H9 (cell line): ENCODE data around the gene SPSB4. TPM values are rescaled to one million over a fixed set of nuclear protein-coding genes. Genes with fewer than 3 reads are reported as not detected.

Source experiments
- DNase-seq: peaks from one replicate; pipeline ENCODE4 v3.0.0-alpha.2; 2017
- H2AFZ ChIP-seq: one replicate; pipeline ENCODE4 v1.6.1; 2013; ENCODE audit warnings: mild to moderate bottlenecking, low read length, control low read depth, moderate library complexity
- H2AK5ac ChIP-seq: 2 replicates; pipeline ENCODE4 v1.6.1; 2013; ENCODE audit warnings: low read length, control low read depth, mixed read lengths; ENCODE audit not compliant: insufficient read length
- H2BK120ac ChIP-seq: one replicate; pipeline ENCODE4 v1.6.1; 2013; ENCODE audit warnings: low read depth, mild to moderate bottlenecking, low read length, control low read depth, inconsistent platforms; ENCODE audit not compliant: poor library complexity, severe bottlenecking
- H2BK12ac ChIP-seq: 2 replicates; pipeline ENCODE4 v1.6.1; 2013; ENCODE audit warnings: low read length, control low read depth, mixed read lengths, low read depth; ENCODE audit not compliant: insufficient read length
- H2BK15ac ChIP-seq: 2 replicates; pipeline ENCODE4 v1.6.1; 2013; ENCODE audit warnings: low read depth, low read length, control low read depth
- H2BK20ac ChIP-seq: one replicate; pipeline ENCODE4 v1.6.1; 2013; ENCODE audit warnings: low read depth, mild to moderate bottlenecking, low read length, control low read depth, inconsistent platforms; ENCODE audit not compliant: poor library complexity, severe bottlenecking
- H2BK5ac ChIP-seq: 2 replicates; pipeline ENCODE4 v1.6.1; 2013; ENCODE audit warnings: low read length, control low read depth, mixed read lengths; ENCODE audit not compliant: insufficient read length
- H3K14ac ChIP-seq: 2 replicates; pipeline ENCODE4 v1.6.1; 2013; ENCODE audit warnings: low read length, control low read depth; ENCODE audit not compliant: insufficient read depth
- H3K18ac ChIP-seq: 2 replicates; pipeline ENCODE4 v1.6.1; 2013; ENCODE audit warnings: low read depth, mild to moderate bottlenecking, mixed read lengths, low read length, control low read depth; ENCODE audit not compliant: insufficient read length
- H3K23ac ChIP-seq: 2 replicates; pipeline ENCODE4 v1.6.1; 2013; ENCODE audit warnings: low read length, control low read depth, mixed read lengths, low read depth; ENCODE audit not compliant: insufficient read length
- H3K23me2 ChIP-seq: 2 replicates; pipeline ENCODE4 v1.6.1; 2013; ENCODE audit warnings: low read depth, mild to moderate bottlenecking, mixed read lengths, low read length, control low read depth; ENCODE audit not compliant: insufficient read length, poor library complexity, severe bottlenecking
- H3K27ac ChIP-seq: 2 replicates; pipeline ENCODE4 v1.5.1; 2013; ENCODE audit warnings: low read length, control low read depth, mixed read lengths, low read depth; ENCODE audit not compliant: insufficient read length
- H3K27me3 ChIP-seq: 2 replicates; pipeline ENCODE4 v1.6.1; 2013; ENCODE audit warnings: low read length, control low read depth, inconsistent platforms; ENCODE audit not compliant: insufficient read depth
- H3K4ac ChIP-seq: 2 replicates; pipeline ENCODE4 v1.6.1; 2013; ENCODE audit warnings: low read depth, mild to moderate bottlenecking, control low read depth, inconsistent platforms, low read length, moderate library complexity
- H3K4me1 ChIP-seq: 2 replicates; pipeline ENCODE4 v1.6.1; 2013; ENCODE audit warnings: low read length, control low read depth, inconsistent platforms; ENCODE audit not compliant: insufficient read depth
- H3K4me2 ChIP-seq: 2 replicates; pipeline ENCODE4 v1.6.1; 2013; ENCODE audit warnings: low read length, control low read depth, mixed read lengths; ENCODE audit not compliant: insufficient read length, insufficient read depth
- H3K56ac ChIP-seq: 2 replicates; pipeline ENCODE4 v1.6.1; 2013; ENCODE audit warnings: low read depth, mild to moderate bottlenecking, mixed read lengths, low read length, control low read depth; ENCODE audit not compliant: insufficient read length
- H3K79me1 ChIP-seq: 2 replicates; pipeline ENCODE4 v1.6.1; 2013; ENCODE audit warnings: low read depth, mild to moderate bottlenecking, moderate library complexity, low read length, control low read depth, inconsistent platforms; ENCODE audit not compliant: insufficient read depth, poor library complexity, severe bottlenecking
- H3K79me2 ChIP-seq: 2 replicates; pipeline ENCODE4 v1.6.1; 2013; ENCODE audit warnings: low read length, control low read depth, inconsistent platforms; ENCODE audit not compliant: insufficient read depth
- H3K9ac ChIP-seq: 2 replicates; pipeline ENCODE4 v1.6.1; 2013; ENCODE audit warnings: low read length, control low read depth, mixed read lengths; ENCODE audit not compliant: insufficient read length; ENCODE audit errors: extremely low read depth
- H3K9me3 ChIP-seq: one replicate; pipeline ENCODE4 v1.6.1; 2013; ENCODE audit warnings: low read depth, low read length, inconsistent platforms; ENCODE audit not compliant: control insufficient read depth
- H3T11ph ChIP-seq: one replicate; pipeline ENCODE4 v1.6.1; 2013; ENCODE audit warnings: mild to moderate bottlenecking, low read length, control low read depth, inconsistent platforms
- H4K20me1 ChIP-seq: one replicate; pipeline ENCODE4 v1.6.1; 2013; ENCODE audit not compliant: control insufficient read depth, insufficient read length, insufficient read depth
- H4K5ac ChIP-seq: 2 replicates; pipeline ENCODE4 v1.6.1; 2013; ENCODE audit warnings: low read depth, mild to moderate bottlenecking, mixed read lengths, low read length, control low read depth; ENCODE audit not compliant: insufficient read length
- H4K8ac ChIP-seq: replicated peaks from 2 replicates; pipeline ENCODE4 v1.6.1; 2013; ENCODE audit warnings: low read length, control low read depth, mixed read lengths, low read depth; ENCODE audit not compliant: insufficient read length
- H4K91ac ChIP-seq: 2 replicates; pipeline ENCODE4 v1.6.1; 2013; ENCODE audit warnings: low read depth, mild to moderate bottlenecking, moderate library complexity, mixed read lengths, low read length, control low read depth; ENCODE audit not compliant: insufficient read length
- H3K27ac Mint-ChIP-seq, 3 experiments: 2 replicates in 2 of 3; 3 replicates in 1 of 3; pipeline ENCODE4 v1.8.0; 2020 to 2021; ENCODE audit warnings: mixed read lengths in 3 of 3, mild to moderate bottlenecking in 1 of 3, moderate library complexity in 1 of 3
- H3K27me3 Mint-ChIP-seq: 2 replicates; pipeline ENCODE4 v1.8.0; 2021; ENCODE audit warnings: low read depth, mild to moderate bottlenecking, moderate library complexity, mixed read lengths
- H3K36me3 Mint-ChIP-seq, 3 experiments: 2 replicates in 2 of 3; 3 replicates in 1 of 3; pipeline ENCODE4 v1.8.0; 2020 to 2021; ENCODE audit warnings: low read depth in 3 of 3, mixed read lengths in 3 of 3; ENCODE audit not compliant: insufficient read depth in 1 of 3
- H3K4me1 Mint-ChIP-seq, 2 experiments: 2 replicates each; pipeline ENCODE4 v1.8.0; 2020; ENCODE audit warnings: mixed read lengths in 2 of 2
- H3K4me3 Mint-ChIP-seq, 2 experiments: 2 replicates in 1 of 2; 3 replicates in 1 of 2; pipeline ENCODE4 v1.8.0; 2020 to 2021; ENCODE audit warnings: mild to moderate bottlenecking in 2 of 2, mixed read lengths in 2 of 2, moderate library complexity in 1 of 2
- H3K9me3 Mint-ChIP-seq, 2 experiments: 2 replicates in 1 of 2; 3 replicates in 1 of 2; pipeline ENCODE4 v1.8.0; 2020; ENCODE audit warnings: mild to moderate bottlenecking in 2 of 2, mixed read lengths in 2 of 2, moderate library complexity in 1 of 2
- WGBS: extraction: QIAGEN DNeasy Blood & Tissue Kit; methylation state at CpG from one replicate; pipeline ENCODE4 v1.1.7; 2013; ENCODE audit warnings: missing lambda C conversion rate, low lambda C conversion rate, mixed read lengths; ENCODE audit not compliant: insufficient read length; ENCODE audit errors: extremely low coverage; 5-methylcytosine and 5-hydroxymethylcytosine counted together
- total RNA-seq: library from RNA; stranded (reverse); gene quantifications from 2 replicates; pipeline ENCODE4 v1.2.1, GENCODE V29; 2021
- TF ChIP-seq, protein P1 (sequence below): fragments of 200-600 bp; sonication (generic); conservative IDR thresholded peaks from 3 replicates; pipeline ENCODE4 v1.8.0; 2021; ENCODE audit warnings: antibody characterized with exemption, mild to moderate bottlenecking

The SPSB4 gene
- total RNA-seq, 1 experiment from 2014 or later, result 6.2 TPM

- no peak overlapping the region for H3K27ac ChIP-seq
These were observed 51.2 kb downstream of the SPSB4 start for GRCh38 chr3:141102372-141102771.

More at GRCh38 chr3:141102372-141102771, 51.2 kb downstream of the SPSB4 start:
- no peak overlapping the region for H2BK20ac ChIP-seq
- no peak overlapping the region for H3K4me2 ChIP-seq
- H3K56ac ChIP-seq, result no peak overlapping the region
- H3K9ac ChIP-seq, result no peak overlapping the region
- no peaks in the 10 kb centered on the region for H4K20me1 ChIP-seq
- H2BK12ac ChIP-seq, result no peak overlapping the region
- no peak overlapping the region for H4K8ac ChIP-seq
- H4K5ac ChIP-seq, result no peak overlapping the region
- peaks cover 4 to 12% (median 9%) of the 10 kb centered on the region in 3 experiments for H3K36me3 Mint-ChIP-seq
- no peak overlapping the region for H2BK15ac ChIP-seq
- H2AK5ac ChIP-seq, result no peak overlapping the region
- H3K18ac ChIP-seq, result no peak overlapping the region
- H3K9me3 ChIP-seq, result no peaks in the 10 kb centered on the region
- no peak overlapping the region for H2BK5ac ChIP-seq
- peaks cover 6 to 12% of the 10 kb centered on the region in 2 experiments; a peak in 4 of 5 replicates for H3K9me3 Mint-ChIP-seq
- H2BK120ac ChIP-seq, result no peak overlapping the region
- no peak overlapping the region for H3K23ac ChIP-seq
- H3K14ac ChIP-seq, result no peak overlapping the region
- no CpG with 5 or more reads among the region's 1 CpG for WGBS
- peaks cover 18 to 19% of the 10 kb centered on the region in 2 experiments for H3K4me1 Mint-ChIP-seq
- H3K79me1 ChIP-seq, result no peaks in the 10 kb centered on the region
- H2AFZ ChIP-seq, result no peak overlapping the region
- no peak for DNase-seq
- 0 out of 2 replicates have a peak, but pooled peaks cover 1% of the 10 kb centered on the region for H3K27me3 Mint-ChIP-seq
- no peaks in the 10 kb centered on the region for H3K27me3 ChIP-seq
- no peak overlapping the region for H3K4me3 Mint-ChIP-seq
- H3K23me2 ChIP-seq, result no peaks in the 10 kb centered on the region
- H3K4me1 ChIP-seq, result no peaks in the 10 kb centered on the region
- H4K91ac ChIP-seq, result no peak overlapping the region
- H3K4ac ChIP-seq, result no peak overlapping the region
- TF ChIP-seq, protein P1, sequence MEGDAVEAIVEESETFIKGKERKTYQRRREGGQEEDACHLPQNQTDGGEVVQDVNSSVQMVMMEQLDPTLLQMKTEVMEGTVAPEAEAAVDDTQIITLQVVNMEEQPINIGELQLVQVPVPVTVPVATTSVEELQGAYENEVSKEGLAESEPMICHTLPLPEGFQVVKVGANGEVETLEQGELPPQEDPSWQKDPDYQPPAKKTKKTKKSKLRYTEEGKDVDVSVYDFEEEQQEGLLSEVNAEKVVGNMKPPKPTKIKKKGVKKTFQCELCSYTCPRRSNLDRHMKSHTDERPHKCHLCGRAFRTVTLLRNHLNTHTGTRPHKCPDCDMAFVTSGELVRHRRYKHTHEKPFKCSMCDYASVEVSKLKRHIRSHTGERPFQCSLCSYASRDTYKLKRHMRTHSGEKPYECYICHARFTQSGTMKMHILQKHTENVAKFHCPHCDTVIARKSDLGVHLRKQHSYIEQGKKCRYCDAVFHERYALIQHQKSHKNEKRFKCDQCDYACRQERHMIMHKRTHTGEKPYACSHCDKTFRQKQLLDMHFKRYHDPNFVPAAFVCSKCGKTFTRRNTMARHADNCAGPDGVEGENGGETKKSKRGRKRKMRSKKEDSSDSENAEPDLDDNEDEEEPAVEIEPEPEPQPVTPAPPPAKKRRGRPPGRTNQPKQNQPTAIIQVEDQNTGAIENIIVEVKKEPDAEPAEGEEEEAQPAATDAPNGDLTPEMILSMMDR, result no peak
- no peaks in the 10 kb centered on the region for H3K79me2 ChIP-seq
- no peak overlapping the region; a peak in 1 of 7 replicates for H3K27ac Mint-ChIP-seq
- no peak overlapping the region for H3T11ph ChIP-seq
